CD4-positive, alpha-beta T cell treated with Interleukin-21 for 1 hour (primary cell): ENCODE measurements around the gene NKD2.
"Not testable (repeated sequence)": the region's sequence is repeated elsewhere in the genome, so short reads cannot be mapped to it uniquely, and the experiment has no call there.

Experiments used
- DNase-seq: peaks from one replicate; pipeline ENCODE4 v3.0.0-alpha.2; 2020

The NKD2 gene, protein sequence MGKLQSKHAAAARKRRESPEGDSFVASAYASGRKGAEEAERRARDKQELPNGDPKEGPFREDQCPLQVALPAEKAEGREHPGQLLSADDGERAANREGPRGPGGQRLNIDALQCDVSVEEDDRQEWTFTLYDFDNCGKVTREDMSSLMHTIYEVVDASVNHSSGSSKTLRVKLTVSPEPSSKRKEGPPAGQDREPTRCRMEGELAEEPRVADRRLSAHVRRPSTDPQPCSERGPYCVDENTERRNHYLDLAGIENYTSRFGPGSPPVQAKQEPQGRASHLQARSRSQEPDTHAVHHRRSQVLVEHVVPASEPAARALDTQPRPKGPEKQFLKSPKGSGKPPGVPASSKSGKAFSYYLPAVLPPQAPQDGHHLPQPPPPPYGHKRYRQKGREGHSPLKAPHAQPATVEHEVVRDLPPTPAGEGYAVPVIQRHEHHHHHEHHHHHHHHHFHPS

GRCh38 chr5:1008451-1009358 is at the start of gene NKD2:
Gene NKD2, plus strand, starts transcription at chr5:1008802. Its CDS starts 256 bp downstream, at chr5:1009058.
- DNase-seq: peak; percentile 25

DNA sequence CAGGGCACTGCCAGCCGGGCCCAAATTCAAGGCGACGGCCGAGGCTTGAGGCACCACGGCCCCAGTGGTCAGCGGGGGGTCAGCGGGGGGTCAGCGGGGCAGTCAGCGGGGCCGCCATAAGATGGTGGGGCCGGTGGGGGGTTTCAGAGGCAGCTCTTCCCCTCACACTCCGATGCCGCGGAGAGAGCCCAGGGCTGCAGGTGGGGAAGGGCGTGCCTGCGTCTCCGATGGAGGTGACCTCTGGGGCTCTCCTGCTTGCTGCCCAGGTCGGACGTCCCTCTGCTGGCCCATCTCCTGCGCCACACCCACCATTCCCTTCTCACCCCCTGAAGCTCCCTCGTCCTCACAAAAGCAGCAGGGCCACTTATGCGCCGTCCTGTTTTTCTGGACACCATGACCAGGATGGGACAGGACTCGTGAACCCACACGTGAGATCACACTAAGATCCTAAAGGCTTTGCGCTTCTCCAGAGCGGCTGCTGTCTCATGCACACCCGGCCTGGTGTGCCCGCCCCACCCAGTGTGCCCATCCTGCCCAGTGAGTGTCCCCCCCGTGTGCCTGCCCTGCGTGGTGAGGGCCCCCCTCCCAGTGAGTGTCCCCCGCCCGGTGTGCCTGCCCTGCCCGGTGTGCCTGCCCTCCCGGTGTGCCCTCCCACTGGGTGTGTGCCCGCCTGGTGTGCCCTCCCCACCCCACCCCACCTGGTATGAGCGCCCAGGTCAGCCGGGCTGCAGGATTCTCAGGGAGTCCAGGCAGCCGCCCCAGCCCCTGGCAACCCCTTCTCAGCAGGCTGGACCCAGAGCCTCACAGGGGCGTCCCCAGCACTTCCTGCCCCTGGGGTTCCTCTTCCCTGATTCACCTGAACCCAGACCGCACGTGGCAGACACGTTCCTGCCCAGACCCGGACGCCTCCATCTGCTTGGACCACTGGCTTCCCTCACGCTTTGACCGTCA is 48.7 kb upstream of the NKD2 start:
- DNase-seq: no peak

GRCh38 chr5:960551-960950 is 48.1 kb upstream of the NKD2 start:
- no peak for DNase-seq

DNA sequence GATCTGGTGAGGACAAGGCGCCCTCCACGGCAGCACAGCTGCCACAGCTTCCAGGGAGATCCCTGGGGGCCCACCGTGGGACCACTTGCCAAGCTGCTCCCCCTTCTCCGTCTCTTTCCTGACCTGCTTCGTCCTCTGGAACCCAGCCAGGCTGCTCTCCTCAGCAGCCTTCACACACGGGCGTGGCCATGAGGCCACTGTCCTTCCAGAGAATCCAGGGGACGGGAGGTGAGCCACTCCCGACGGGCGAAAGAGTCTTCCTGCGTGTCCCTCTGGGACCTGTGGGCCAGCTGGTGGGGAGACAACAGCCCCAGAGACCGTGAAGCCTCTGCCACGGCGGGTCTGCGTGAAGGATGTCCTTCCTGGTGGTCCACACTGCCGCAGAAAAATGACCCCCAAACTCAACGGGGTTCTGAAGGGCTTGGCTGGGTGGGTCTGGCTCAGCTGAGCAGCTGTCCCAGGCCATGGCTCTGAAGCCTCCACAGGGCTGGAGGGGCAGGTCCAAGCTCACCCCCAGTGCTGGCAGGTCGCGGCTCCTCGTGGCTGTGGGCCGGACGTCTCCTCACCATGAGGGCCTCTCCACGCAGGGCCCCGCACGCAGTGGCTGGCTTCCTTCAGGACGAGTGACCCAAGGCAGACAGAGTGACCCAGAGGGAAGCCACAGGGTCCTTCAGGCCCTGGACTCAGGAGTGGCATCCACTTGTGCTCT is 47.4 kb upstream of the NKD2 start:
- no peak for DNase-seq

GRCh38 chr5:961711-962240 is 46.8 kb upstream of the NKD2 start:
- DNase-seq: no peak

DNA sequence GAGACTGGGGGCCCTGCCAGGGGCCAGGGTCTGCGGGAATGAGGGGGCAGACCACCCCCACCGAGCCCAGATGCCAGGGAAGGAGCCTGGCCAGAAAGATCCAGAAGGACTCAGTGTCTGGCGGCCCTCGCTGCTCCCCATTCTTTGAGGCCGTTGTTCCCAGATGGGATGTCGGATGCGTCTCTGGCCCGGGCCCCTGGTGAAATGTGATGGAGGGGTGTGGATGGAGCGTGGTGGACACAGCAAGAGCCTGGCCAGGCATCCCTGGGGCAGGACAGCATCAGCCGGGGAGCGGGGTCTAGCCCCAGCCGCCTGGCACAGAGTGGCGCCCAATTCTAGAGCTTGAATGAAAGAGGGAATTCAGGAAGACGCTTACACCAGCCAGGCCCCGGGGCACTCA is 46.2 kb upstream of the NKD2 start:
- DNase-seq: no peak

GRCh38 chr5:962801-963200 is 45.8 kb upstream of the NKD2 start:
- DNase-seq: no peak

DNA sequence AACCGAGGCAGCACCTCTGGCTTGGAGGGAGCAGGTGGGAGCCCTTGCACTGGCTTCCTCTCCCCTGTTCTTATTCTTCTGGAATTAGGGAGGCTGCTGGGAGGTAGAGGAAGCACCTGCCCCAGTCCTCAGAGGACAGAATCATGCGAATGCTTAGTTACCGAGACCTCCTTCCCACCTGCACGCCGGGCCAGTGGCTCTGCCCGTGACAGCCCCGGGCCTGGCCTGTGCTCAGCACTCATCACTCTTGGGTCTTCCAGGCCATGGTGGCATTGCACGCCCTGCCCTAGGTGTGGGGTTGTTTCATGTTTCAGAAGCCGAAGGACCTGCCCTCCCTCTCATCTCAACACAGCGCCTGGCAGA is 45.3 kb upstream of the NKD2 start:
- no peak for DNase-seq

DNA sequence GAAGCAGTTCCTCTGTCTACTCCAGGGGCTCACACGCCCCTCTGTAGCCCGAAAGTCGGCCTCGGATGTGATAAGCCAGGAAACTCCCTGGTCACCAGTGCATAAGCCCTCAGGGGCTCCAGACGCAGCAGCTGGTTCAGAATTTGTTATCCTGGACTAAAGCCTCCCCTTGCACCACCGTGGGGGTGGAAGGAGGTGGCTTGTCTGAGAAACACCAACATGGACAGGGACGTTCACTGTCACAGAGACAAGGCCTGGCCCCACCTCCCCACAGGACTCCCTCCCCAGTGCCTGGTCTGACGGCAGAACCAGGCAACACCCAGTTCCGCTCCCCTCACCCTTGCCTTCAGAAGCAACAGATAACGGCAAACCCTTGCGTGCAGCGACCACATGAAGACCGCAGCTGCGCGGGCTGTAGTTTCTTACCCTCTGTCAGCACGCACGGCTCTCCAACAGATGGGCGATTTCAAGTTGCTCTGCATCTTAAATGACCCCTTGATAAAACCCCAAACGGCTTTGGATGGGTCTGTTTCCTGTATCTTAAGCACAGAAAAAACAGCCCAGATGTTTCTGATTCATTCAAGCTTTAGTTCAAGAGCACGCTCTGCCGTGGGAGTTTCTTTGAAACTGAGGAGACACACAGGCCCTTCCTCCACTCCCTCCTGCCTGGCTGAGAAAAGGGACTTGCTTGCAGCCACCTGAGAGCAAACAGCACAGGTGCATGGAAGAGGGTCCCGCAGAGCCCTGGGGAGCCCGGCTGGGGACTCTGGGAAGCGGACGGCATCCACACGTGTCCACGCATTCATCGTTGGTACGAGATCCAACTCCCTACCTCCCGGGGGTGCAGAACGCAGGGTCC is 44.7 kb upstream of the NKD2 start:
- peak; percentile 24 for DNase-seq

DNA sequence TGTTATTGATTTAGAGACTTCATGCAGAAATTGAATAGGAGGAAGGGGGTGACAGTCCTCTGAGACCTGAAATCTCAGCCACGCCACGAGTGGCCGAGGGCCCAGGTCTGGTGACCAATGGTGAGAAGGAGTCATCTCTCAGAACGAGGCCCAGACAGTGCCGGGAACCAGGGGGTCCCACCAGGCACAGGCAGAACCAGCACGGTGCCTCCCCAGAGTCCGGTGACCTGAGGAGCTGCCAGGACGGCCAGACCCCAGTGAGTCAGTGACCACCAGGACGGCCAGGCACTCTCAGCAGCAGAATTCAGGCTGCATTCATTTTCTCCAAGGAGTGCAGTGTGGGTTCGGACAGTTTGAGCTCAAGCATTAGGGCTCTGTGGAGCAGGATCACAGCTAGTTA is 43.8 kb upstream of the NKD2 start:
- no peak for DNase-seq

DNA sequence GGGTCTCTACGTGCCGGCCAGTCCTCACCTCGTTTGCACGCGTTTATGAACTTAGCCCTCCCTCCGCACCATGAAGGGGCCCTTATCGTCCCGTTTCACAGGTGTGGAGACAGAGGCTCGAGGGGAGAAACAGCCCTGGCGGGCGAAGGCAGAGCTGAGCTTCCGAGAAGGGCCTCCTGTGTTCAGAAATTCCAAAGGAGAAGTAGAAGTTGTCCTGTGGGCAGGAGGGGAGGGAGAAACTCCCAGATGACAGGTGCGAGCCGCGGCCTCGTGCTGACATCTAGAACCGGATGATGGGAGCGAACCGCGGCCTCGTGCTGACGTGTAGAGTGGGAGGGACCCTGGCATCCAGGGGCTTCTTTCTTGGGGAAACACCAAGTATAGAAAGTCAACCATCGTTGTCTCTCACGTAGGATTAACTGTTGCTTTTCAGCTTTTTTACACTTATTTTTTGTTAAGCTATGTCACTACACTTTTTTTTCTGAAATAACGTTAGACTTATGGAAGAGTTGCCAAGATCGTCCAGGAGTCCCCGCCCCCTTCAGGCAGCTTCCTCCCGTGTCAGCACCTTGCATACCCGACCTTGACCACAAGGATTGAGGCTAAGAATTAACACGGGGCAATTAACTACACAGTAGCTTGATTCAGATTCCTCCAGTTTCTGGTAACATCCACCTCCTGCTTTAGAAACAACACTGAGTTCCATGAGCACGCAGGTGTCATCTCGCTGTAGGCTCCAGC is 42.8 kb upstream of the NKD2 start:
- DNase-seq: no peak

GRCh38 chr5:966345-966710 is 42.3 kb upstream of the NKD2 start:
- DNase-seq: no peak

DNA sequence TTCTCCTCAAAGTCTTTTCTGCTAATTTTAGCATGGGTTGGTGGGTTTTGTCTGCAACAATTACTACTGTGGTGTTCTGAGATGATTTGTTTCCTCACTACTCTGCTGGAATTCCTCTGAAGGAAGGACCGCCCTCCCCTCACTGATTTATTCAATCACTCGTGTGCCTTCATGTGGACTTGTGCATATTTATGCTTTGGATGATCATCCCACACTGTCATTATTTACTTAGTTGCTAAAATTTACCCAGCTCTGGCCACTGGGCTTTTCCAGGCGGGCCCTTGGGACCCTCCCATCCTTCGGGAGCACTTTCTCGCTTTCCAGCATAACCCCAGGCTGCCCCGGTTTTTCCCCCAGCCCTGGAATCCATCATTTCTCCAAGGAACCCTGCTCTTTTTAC is 41.7 kb upstream of the NKD2 start:
- no peak for DNase-seq

- no peak for DNase-seq
These were observed 39.7 kb upstream of the NKD2 start for GRCh38 chr5:968881-969280.

DNA sequence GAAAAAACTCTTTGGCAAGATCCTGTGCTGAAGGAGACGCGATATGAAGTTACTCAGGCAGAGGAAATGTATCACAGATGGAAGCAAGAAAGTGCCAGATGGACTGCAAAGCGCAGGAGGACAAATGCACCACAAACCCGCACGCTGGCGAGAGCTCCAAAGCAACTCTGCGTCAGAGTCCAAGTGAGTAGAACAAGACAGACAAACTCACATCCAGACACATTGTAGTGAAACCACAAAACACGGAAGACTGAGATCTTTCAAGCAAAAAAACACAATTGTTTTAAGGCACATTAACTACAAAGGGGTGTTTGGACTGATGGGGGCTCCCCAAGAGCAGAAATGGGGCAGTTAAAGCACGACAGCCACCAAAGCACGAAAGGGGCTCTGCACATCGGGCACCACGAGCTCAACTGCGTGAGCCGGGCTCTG is 39.2 kb upstream of the NKD2 start:
- DNase-seq: no peak

GRCh38 chr5:972575-972974 is 36.0 kb upstream of the NKD2 start:
- DNase-seq: not testable (repeated sequence)

GRCh38 chr5:976849-977751 is 31.5 kb upstream of the NKD2 start:
- no peak for DNase-seq

DNA sequence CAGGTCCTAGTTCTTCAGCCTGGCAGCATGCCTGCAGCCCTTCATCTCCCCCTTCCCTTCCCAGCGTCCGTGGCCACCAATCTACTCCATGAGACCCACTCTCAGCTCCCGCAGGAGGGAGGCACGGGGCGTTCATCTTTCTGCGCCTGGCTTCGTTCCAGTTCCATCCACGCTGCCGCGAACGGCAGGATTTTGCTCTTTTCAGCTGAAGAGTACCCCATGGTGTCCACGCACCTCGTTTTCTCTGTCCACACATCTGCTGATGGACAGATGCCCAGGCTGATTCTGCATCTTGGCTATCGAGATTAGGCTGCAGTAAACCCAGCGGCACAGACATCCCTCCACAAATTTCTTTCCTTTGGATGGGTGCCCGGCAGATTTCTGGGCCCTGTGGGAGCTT is 30.5 kb upstream of the NKD2 start:
- no peak for DNase-seq

DNA sequence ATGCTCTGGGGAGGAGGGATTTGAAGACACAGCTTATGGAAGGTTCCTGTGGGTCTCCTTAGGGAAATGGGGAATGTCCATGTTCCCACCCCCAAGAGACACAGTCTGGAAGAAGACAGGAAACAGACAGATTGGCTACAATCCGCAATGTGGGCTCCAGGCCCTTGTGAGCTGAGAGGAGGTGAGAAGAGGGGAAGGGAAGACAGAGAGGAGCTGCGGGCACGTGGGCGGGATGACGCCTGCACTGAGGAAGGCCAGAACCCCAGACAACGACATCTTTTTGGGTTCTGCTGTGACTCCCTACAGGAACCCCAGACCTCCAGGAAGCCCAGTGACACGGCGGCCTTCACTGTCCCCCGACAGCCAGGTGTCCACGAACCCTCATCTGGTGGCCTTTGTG is 29.9 kb upstream of the NKD2 start:
- no peak for DNase-seq
